Stimulated activated CD4-positive, alpha-beta T cell treated with anti-CD3 and anti-CD28 coated beads, Interleukin-15, amount 100 ng/mL, for 1 hour (primary cell): ENCODE data around the gene CHD2.

Experiments used
- DNase-seq, 2 donors: peaks; one replicate each; pipeline ENCODE4 v3.0.0-alpha.2; 2020; ENCODE audit warnings: low read depth in 1 of 2, low spot score in 1 of 2

Gene CHD2

GRCh38 chr15:92954578-92954977 is 54.5 kb downstream of the CHD2 start:
- DNase-seq, result no peak

GRCh38 chr15:92955706-92956105 is 55.6 kb downstream of the CHD2 start:
- DNase-seq, result no peak

GRCh38 chr15:92958105-92958504 is 58.0 kb downstream of the CHD2 start:
- DNase-seq, result peak in 1 of 2 donors; percentile 17

GRCh38 chr15:92959219-92959618 is 59.1 kb downstream of the CHD2 start:
- DNase-seq, result no peak

- no peak for DNase-seq
Measured at GRCh38 chr15:92960996-92961681, 61.0 kb downstream of the CHD2 start.

- DNase-seq, result no peak
Measured at GRCh38 chr15:92962914-92963313, 62.8 kb downstream of the CHD2 start.

- DNase-seq, result no peak
Measured at GRCh38 chr15:92963794-92964193, 63.7 kb downstream of the CHD2 start.

- no peak for DNase-seq
Measured at GRCh38 chr15:92968926-92969651, 69.0 kb downstream of the CHD2 start.

- DNase-seq, result no peak
Measured at GRCh38 chr15:92970656-92971055, 70.5 kb downstream of the CHD2 start.

GRCh38 chr15:92971081-92971480 is 71.0 kb downstream of the CHD2 start:
- no peak for DNase-seq

GRCh38 chr15:92971713-92972112 is 71.6 kb downstream of the CHD2 start:
- DNase-seq, result no peak

GRCh38 chr15:92974183-92974915 is 74.2 kb downstream of the CHD2 start:
- DNase-seq, result no peak

GRCh38 chr15:92979011-92979701 is 79.0 kb downstream of the CHD2 start:
- DNase-seq, result no peak

- DNase-seq, result no peak
Measured at GRCh38 chr15:92981333-92981732, 81.2 kb downstream of the CHD2 start.

GRCh38 chr15:92984161-92984560 is 84.0 kb downstream of the CHD2 start:
- DNase-seq, result no peak

- no peak for DNase-seq
Measured at GRCh38 chr15:92989470-92989869, 89.3 kb downstream of the CHD2 start.

- no peak for DNase-seq
Measured at GRCh38 chr15:92990031-92990430, 89.9 kb downstream of the CHD2 start.

GRCh38 chr15:92992720-92993119 is 92.6 kb downstream of the CHD2 start:
- DNase-seq, result no peak

- no peak for DNase-seq
Measured at GRCh38 chr15:92997821-92998220, 97.7 kb downstream of the CHD2 start.

- no peak for DNase-seq
Measured at GRCh38 chr15:93001156-93001555, 101.0 kb downstream of the CHD2 start.

- DNase-seq, result no peak
Measured at GRCh38 chr15:93001881-93002280, 101.8 kb downstream of the CHD2 start.

- DNase-seq, result no peak
Measured at GRCh38 chr15:93005133-93005532, 105.0 kb downstream of the CHD2 start.
